Smooth muscle cell (in vitro differentiated cells): ENCODE results near the gene TSNAXIP1. TPM values are rescaled to one million over a fixed set of nuclear protein-coding genes. Genes with fewer than 3 reads are reported as not detected.

Experiments
- DNase-seq: peaks from one replicate; lab custom pipeline; 2025; ENCODE audit not compliant: unreplicated experiment; lab: John Stamatoyannopoulos, UW
- H2AFZ ChIP-seq: fragments of 200-600 bp; sonication (generic); 2 replicates; pipeline ENCODE4 v1.6.0; 2016; ENCODE audit warnings: antibody characterized with exemption, low read depth, mild to moderate bottlenecking
- H3F3A ChIP-seq: fragments of 200-600 bp; sonication (generic); 2 replicates; pipeline ENCODE4 v1.6.0; 2017; ENCODE audit warnings: antibody characterized with exemption, low read depth
- H3K27ac ChIP-seq: fragments of 200-600 bp; sonication (generic); 2 replicates; pipeline ENCODE4 v1.5.1; 2016; ENCODE audit warnings: low read depth, mild to moderate bottlenecking
- H3K27me3 ChIP-seq: fragments of 200-600 bp; sonication (generic); 2 replicates; pipeline ENCODE4 v1.6.1; 2016; ENCODE audit warnings: low read depth, mild to moderate bottlenecking
- H3K36me3 ChIP-seq: fragments of 200-600 bp; sonication (generic); 2 replicates; pipeline ENCODE4 v1.5.1; 2016; ENCODE audit warnings: low read depth
- H3K4me1 ChIP-seq: fragments of 200-600 bp; sonication (generic); 2 replicates; pipeline ENCODE4 v1.5.1; 2016; ENCODE audit warnings: low read depth
- H3K4me2 ChIP-seq: fragments of 200-600 bp; sonication (generic); 2 replicates; pipeline ENCODE4 v1.6.0; 2016; ENCODE audit warnings: mild to moderate bottlenecking
- H3K4me3 ChIP-seq: fragments of 200-600 bp; sonication (generic); 2 replicates; pipeline ENCODE4 v1.5.1; 2016; ENCODE audit warnings: mild to moderate bottlenecking
- H3K79me2 ChIP-seq: fragments of 200-600 bp; sonication (generic); 2 replicates; pipeline ENCODE4 v1.6.0; 2016; ENCODE audit warnings: low read depth, mild to moderate bottlenecking
- H3K9ac ChIP-seq: fragments of 200-600 bp; sonication (generic); 2 replicates; pipeline ENCODE4 v1.6.0; 2016; ENCODE audit warnings: low read depth
- H3K9me3 ChIP-seq: fragments of 200-600 bp; sonication (generic); replicated peaks from 2 replicates; pipeline ENCODE4 v1.5.1; 2016; ENCODE audit warnings: low read depth
- H4K20me1 ChIP-seq: fragments of 200-600 bp; sonication (generic); 2 replicates; pipeline ENCODE4 v1.6.0; 2016; ENCODE audit warnings: low read depth
- WGBS: methylation state at CpG from one replicate; pipeline ENCODE4 v1.1.7; 2016; ENCODE audit warnings: low lambda C conversion rate; 5-methylcytosine and 5-hydroxymethylcytosine counted together
- polyA plus RNA-seq: library from polyadenylated mRNA; unstranded; fragments of >200 nt; fragmentation: Nextera tagmentation; extraction: Ambion mirVana; gene quantifications from 2 replicates; pipeline ENCODE4 v1.2.1, GENCODE V29; 2016
- total RNA-seq: library from RNA; depleted of rRNA; stranded (reverse); fragments of >200 nt; gene quantifications from 2 replicates; pipeline ENCODE4 v1.2.3, GENCODE V29; 2014
- TF ChIP-seq, protein P1 (sequence below): fragments of 200-600 bp; sonication (generic); IDR thresholded peaks from 2 replicates; pipeline ENCODE4 v1.5.1; 2017; ENCODE audit warnings: borderline replicate concordance, mild to moderate bottlenecking, antibody characterized with exemption; ENCODE audit not compliant: insufficient read depth, poor library complexity, severe bottlenecking

Gene TSNAXIP1
- total and polyA plus RNA-seq, 2 experiments from 2014 or later = 0.18 to 1.0 TPM

DNA sequence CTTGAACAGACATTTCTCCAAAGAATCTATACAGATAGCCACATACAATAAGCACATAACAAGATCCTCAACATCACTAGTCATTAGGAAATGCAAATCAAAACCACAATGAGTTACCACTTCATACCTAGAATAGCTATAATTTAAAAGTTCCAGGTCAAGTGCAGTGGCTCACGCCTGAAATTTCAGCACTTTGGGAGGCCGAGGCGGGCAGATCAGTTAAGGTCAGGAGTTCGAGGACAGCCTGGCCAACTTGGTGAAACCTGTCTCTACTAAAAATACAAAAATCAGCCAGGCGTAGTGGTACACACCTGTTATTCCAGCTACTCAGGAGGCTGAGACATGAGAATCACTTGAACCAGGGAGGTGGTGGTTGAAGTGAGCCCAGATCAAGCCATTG, 20.2 kb upstream of the TSNAXIP1 start:
- no peak overlapping the region for H3K9ac ChIP-seq
- H3K79me2 ChIP-seq = peaks cover 12% of the 10 kb centered on the region
- WGBS = 96% methylated on average over 5 of the region's 5 CpGs
- no peaks in the 10 kb centered on the region for H3F3A ChIP-seq
- H3K27ac ChIP-seq = no peak overlapping the region
- H3K27me3 ChIP-seq = no peaks in the 10 kb centered on the region
- no peak overlapping the region for H3K4me3 ChIP-seq
- H3K9me3 ChIP-seq = no peaks in the 10 kb centered on the region
- H2AFZ ChIP-seq = no peak overlapping the region
- TF ChIP-seq, protein P1, sequence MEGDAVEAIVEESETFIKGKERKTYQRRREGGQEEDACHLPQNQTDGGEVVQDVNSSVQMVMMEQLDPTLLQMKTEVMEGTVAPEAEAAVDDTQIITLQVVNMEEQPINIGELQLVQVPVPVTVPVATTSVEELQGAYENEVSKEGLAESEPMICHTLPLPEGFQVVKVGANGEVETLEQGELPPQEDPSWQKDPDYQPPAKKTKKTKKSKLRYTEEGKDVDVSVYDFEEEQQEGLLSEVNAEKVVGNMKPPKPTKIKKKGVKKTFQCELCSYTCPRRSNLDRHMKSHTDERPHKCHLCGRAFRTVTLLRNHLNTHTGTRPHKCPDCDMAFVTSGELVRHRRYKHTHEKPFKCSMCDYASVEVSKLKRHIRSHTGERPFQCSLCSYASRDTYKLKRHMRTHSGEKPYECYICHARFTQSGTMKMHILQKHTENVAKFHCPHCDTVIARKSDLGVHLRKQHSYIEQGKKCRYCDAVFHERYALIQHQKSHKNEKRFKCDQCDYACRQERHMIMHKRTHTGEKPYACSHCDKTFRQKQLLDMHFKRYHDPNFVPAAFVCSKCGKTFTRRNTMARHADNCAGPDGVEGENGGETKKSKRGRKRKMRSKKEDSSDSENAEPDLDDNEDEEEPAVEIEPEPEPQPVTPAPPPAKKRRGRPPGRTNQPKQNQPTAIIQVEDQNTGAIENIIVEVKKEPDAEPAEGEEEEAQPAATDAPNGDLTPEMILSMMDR = no peak
- peaks cover 91% of the 10 kb centered on the region for H4K20me1 ChIP-seq
- DNase-seq = no peak
- no peaks in the 10 kb centered on the region for H3K36me3 ChIP-seq
- H3K4me1 ChIP-seq = no peaks in the 10 kb centered on the region
- H3K4me2 ChIP-seq = no peak overlapping the region

DNA sequence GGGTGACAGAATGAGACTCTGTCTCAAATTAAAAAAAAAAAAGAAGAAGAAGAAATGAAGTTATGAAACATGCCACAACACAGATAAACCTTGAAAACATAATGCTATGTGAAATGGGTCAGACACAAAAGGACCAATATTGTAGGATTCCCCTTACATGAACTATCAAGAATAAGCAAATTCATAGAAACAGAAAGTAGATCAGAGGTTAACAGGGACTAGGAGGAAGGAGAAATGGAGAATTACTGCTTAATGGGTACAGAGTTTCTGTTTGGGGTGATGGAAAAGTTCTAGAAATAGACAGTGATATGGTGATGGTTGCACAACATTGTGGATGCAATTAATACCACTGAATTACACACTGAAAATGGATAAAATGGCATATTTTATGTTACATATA, 16.6 kb upstream of the TSNAXIP1 start:
- peaks cover 31% of the 10 kb centered on the region for H3K79me2 ChIP-seq
- DNase-seq = no peak
- H3K9me3 ChIP-seq = no peaks in the 10 kb centered on the region
- TF ChIP-seq, protein P1 = no peak
- H2AFZ ChIP-seq = no peak overlapping the region
- no peaks in the 10 kb centered on the region for H3K36me3 ChIP-seq
- peaks cover 96% of the 10 kb centered on the region for H4K20me1 ChIP-seq
- H3K4me3 ChIP-seq = no peak overlapping the region
- H3K4me2 ChIP-seq = no peak overlapping the region
- H3K4me1 ChIP-seq = no peaks in the 10 kb centered on the region
- no peak overlapping the region for H3K27ac ChIP-seq
- no peaks in the 10 kb centered on the region for H3F3A ChIP-seq
- H3K9ac ChIP-seq = no peak overlapping the region
- no peaks in the 10 kb centered on the region for H3K27me3 ChIP-seq

DNA sequence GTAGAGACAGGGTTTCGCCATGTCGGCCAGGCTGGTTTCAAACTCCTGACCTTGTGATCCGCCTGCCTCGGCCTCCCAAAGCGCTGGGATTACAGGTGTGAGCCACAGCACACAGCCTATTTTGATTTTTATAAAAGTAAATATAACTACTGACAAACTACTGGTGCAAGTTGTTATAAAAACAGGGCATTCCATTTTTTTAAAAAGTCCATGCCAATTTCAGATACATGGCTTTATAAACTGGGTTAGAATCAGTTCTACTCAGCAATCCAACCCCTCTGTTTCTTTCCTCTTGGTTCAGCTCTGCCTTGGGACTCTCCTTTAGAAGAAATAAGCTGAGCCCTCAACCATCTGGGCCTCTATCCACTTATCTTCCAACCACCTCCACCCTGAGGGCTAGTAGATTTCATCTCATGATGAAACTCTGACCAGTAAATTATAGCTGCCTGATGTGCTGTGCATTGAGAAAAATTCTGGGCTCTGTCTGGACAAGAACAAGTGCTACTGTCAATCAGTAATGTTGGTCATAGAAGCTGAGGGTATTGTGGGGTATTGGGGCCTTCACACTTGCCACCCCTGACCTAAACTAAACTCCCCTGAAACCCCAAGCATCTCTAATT, 10.5 kb upstream of the TSNAXIP1 start:
- H4K20me1 ChIP-seq = peaks cover 94% of the 10 kb centered on the region
- TF ChIP-seq, protein P1 = no peak
- no peak overlapping the region for H3K4me2 ChIP-seq
- H3K36me3 ChIP-seq = no peaks in the 10 kb centered on the region
- H3K9me3 ChIP-seq = no peaks in the 10 kb centered on the region
- H3K4me3 ChIP-seq = no peak overlapping the region
- 95% methylated on average over 5 of the region's 5 CpGs for WGBS
- no peaks in the 10 kb centered on the region for H3K4me1 ChIP-seq
- H2AFZ ChIP-seq = no peak overlapping the region
- H3F3A ChIP-seq = no peaks in the 10 kb centered on the region
- H3K79me2 ChIP-seq = peaks cover 39% of the 10 kb centered on the region
- no peaks in the 10 kb centered on the region for H3K27me3 ChIP-seq
- H3K9ac ChIP-seq = no peak overlapping the region
- DNase-seq = no peak
- no peak overlapping the region for H3K27ac ChIP-seq

DNA sequence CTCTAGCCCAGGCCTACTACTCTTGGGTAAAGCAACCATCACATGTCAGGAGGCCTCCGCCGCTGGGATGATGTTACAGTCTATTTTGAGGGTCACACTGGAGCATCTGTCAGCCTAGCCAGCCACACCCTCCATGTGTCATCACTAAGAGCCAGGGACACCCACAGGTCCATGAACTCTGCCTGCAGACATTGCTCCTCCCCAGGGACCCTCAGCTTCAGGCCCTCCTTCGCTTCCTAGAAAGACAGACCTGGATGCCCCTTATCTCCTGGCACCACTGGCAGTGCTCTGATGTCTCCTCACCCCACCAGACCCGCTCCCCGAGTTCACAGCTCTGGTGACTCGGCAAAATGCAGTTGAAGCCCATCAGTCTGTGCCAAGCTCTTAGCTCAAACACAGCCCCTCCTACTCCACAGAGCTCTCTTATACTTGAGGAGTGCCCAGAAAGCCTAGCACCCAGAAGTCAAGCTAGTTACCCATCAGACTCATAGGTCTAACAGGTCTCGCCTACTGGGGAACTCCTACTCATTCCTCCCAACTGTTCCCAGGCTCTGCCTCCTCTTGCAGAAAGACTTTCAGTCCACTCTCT, 6.3 kb upstream of the TSNAXIP1 start:
- no peak for DNase-seq
- Histone ChIP-seq H3K27ac (no peak overlapping the region), H2AFZ (no peak overlapping the region), H3K4me1 (peaks cover 4% of the 10 kb centered on the region), H3K4me3 (no peak overlapping the region), H3K79me2 (peaks cover 56% of the 10 kb centered on the region), H3K4me2 (no peak overlapping the region), H3K27me3 (no peaks in the 10 kb centered on the region), H4K20me1 (peaks cover 77% of the 10 kb centered on the region), H3F3A (no peaks in the 10 kb centered on the region), H3K9me3 (no peaks in the 10 kb centered on the region), H3K9ac (no peak overlapping the region), H3K36me3 (no peaks in the 10 kb centered on the region)
- TF ChIP-seq, protein P1 = no peak
- 90% methylated on average over 7 of the region's 7 CpGs for WGBS
